HTR-8/SVneo (cell line): Measurements from ENCODE around the gene KCNN2.

Experiments used
- DNase-seq: peaks from one replicate; pipeline ENCODE4 v3.0.0; 2011; ENCODE audit warnings: low spot score, mixed read lengths; ENCODE audit not compliant: insufficient read length
- FAIRE-seq: peaks from 2 replicates; lab custom pipeline; 2011; peaks lifted over from hg19 to GRCh38; lab: Jason Lieb, UNC

KCNN2 gene

DNA sequence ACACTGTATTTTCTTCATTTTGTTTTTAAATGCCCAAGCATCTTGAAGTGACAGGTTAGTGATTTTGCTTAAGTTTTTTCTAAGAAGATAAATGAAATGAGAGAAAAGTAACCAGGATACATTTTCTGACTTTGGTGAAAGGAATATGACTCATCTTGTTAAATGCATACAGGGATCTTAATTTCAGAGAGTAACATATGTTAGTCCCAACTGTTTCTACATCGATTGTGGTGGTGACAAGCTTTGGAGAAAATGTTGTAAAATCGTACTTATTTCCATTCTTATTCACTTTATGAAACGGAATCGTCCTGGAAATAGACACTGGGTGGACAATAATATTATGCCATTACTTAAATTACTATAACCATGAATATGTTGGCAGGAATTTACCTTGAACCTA, 107.5 kb downstream of the KCNN2 start:
- FAIRE-seq (no peak), DNase-seq (no peak)

DNA sequence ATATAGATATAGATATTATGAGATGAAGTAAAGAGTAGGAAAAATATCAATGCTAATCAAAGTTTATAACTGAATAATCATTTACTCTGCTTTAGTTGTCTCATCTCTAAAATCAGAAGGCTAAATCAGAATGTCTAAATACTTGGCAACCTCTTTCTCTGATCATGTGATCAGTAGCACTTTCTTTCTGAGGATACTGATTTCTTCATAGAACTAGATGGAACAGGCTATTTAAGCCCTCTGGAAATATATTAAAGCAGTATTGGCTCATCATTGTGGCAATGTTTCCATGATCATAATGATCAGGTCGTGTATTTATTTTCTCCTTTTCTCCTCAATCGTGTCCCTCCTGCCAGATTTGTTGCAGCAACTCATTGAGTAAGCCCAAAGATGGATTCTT, 109.7 kb downstream of the KCNN2 start:
- FAIRE-seq (no peak), DNase-seq (no peak)

DNA sequence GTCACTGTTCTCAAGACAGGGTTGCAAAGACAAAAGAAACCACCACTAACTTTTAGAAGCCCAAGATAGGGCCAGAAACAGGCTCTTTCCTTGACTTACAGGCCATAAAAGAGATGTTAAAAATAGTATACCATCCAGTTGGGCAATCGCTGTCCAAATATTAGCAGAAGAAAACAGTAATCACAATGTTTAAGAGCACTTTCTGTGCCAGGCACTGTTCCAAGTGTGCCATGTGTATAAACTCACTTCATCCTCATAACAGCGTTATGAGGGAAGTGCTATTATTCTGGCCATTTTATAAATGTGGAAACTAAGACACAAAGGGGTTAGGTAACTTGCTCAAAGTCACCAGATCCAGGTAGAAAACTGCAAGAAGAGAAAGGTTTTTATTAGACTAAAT, 111.7 kb downstream of the KCNN2 start:
- FAIRE-seq = no peak

DNA sequence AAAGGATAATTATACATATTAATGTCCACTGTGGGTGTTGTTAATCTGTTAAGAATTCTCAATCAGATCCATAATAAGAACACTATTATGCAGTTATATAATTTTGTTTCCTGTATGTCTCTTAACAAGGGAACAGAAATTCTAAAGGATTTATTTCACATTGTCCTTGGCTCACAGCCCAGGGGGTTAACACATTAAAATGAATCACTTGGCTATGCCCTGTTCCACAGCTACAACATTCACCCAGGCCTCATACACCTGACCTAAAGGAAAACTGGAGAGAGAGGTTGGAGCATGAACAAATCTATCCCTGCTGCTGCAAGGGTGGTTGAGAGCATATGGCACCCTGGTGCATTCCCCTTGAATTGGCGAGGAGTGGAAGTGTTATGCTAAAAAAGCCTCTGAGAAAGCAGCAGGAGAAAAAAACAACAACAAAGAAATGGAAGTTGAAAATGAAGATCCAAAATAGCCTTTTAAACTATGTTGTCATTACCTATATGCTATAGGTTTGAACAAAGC, 116.0 kb downstream of the KCNN2 start:
- no peak for DNase-seq
- no peak for FAIRE-seq

More for the DNA sequence above, 111.7 kb downstream of the KCNN2 start:
- DNase-seq = no peak

DNA sequence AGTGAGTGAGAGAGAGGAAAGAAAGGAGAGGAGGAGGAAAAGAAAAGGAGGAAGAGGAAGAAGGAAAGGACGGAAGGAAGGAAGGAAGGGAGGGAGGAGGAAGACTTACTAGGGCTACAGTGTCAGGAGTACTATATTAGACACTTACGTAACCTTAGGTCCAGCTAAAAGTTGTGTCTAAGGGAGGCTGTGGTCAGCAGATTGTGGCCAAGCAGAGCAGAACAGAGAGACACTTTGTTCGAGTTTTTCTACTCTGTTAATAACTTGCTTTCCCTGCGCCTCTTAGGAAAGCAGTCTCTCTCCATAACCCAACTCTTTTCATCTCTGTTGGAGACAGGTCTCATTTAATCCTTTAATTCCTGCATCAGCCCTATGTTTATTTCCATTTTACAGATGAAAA, 138.9 kb downstream of the KCNN2 start:
- FAIRE-seq = no peak
- DNase-seq = no peak

DNA sequence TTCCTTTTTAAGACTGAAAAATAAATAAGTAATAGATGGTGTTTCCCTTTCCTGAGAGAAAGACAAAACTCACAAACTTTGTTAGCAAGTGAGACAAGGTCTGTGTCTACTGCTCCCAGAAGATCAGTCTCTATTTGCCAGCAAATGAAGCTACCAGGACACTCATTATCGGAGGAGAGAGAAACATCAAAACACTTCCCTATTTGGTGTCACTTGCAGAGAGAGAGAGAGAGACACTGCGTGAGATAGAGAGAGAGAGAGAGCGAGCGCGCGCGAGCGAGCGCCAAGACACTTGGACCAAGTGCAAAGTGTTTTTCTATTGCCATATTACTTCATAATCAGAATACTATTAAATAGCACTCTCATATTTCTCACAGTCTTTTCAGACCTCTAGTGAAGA, 142.7 kb downstream of the KCNN2 start:
- FAIRE-seq = no peak
- no peak for DNase-seq

DNA sequence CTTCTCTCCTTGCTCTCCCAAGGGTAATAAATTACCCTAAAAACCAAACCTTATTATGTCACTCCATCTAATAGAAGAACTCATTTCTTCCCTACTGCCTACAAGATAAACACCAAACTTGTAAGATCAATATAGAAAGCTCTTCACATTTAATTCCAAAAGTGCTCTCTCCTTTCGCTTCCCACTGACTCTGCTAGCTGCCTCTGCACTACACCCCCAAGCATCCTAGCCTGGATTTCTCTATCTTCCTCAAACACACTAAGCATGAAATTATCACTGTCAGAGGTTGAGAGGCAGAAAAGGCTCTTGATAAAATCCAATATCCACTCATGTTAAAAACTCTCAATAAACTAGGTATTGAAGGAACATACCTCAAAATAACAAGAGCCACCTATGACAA, 162.4 kb downstream of the KCNN2 start:
- DNase-seq (no peak), FAIRE-seq (no peak)

DNA sequence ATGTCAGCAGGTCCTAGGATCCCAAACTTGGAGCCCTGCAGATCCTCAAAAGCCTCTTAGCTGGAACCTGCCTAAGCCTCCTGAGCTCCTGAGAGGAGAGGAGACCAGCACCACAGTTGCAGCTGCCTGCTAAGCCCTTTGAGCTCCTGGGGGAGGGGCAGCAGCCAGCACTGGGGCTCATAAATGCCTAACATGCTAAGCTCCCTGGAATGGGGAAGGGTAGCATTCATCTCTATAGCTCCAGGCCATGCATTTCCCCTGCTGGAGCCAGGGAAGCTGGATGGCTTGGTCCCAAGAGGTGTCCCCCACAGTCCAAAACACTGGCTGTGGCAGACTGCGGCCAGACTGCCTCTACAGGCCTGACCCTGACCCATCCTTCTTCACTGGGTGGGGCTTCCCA, 182.7 kb downstream of the KCNN2 start:
- no peak for FAIRE-seq
- no peak for DNase-seq
